Measurements from ENCODE around the gene SAMD10.

DNA sequence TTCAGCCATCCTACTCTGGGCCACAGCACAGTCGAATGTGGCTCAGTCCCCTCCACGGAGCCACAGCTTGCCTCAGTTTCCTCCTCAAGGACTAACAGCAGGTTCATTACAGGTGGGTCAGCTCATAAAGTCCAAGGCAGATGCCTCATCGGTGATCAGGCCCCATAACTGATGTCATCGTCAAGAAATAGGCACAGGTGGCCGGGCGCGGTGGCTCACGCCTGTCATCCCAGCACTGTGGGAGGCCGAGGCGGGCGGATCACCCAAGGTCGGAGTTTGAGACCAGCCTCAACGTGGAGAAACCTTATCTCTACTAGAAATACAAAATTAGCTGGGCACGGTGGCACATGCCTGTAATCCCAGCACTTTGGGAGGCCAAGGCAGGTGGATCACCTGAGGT, 26.7 kb downstream of the SAMD10 start:
- TF ChIP-seq, protein P1, sequence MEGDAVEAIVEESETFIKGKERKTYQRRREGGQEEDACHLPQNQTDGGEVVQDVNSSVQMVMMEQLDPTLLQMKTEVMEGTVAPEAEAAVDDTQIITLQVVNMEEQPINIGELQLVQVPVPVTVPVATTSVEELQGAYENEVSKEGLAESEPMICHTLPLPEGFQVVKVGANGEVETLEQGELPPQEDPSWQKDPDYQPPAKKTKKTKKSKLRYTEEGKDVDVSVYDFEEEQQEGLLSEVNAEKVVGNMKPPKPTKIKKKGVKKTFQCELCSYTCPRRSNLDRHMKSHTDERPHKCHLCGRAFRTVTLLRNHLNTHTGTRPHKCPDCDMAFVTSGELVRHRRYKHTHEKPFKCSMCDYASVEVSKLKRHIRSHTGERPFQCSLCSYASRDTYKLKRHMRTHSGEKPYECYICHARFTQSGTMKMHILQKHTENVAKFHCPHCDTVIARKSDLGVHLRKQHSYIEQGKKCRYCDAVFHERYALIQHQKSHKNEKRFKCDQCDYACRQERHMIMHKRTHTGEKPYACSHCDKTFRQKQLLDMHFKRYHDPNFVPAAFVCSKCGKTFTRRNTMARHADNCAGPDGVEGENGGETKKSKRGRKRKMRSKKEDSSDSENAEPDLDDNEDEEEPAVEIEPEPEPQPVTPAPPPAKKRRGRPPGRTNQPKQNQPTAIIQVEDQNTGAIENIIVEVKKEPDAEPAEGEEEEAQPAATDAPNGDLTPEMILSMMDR (IDR thresholded peaks at IDR 0.05), result no peak
- no peak for TF ChIP-seq POLR2A (IDR thresholded peaks at IDR 0.05)

Data from adrenal gland (tissue), 5 donors.